GM21786 (cell line): ENCODE results near the gene FANCE.
"Not testable (repeated sequence)": the region's sequence is repeated elsewhere in the genome, so short reads cannot be mapped to it uniquely, and the experiment has no call there.

Experiments used
- ATAC-seq: cut with Tn5 transposase; IDR thresholded peaks from one replicate; pipeline ENCODE4 v1.9.1; 2021; ENCODE audit not compliant: unreplicated experiment

The FANCE gene

GRCh38 chr6:35429463-35429862 is 22.7 kb upstream of the FANCE start:
- ATAC-seq, result no peak

DNA sequence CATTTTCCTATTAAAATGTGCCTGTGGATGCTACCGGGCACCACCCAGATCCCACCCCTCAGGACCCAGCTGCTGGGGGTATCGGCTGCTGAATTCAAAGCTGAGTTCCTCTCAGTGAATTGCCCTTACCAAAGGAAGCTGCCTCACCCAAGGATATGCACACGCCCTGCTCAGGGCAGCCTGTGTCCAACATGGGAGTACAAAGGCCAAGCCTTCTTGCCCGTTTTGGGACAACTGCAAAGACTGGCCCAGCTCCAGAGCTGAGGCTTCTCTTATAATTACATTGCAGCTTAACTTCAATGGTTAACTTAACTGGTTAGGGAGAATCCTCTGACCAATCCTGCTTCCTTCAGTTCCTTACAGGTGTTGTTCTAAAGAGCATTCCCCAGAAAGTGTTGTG is 19.8 kb upstream of the FANCE start:
- no peak for ATAC-seq

DNA sequence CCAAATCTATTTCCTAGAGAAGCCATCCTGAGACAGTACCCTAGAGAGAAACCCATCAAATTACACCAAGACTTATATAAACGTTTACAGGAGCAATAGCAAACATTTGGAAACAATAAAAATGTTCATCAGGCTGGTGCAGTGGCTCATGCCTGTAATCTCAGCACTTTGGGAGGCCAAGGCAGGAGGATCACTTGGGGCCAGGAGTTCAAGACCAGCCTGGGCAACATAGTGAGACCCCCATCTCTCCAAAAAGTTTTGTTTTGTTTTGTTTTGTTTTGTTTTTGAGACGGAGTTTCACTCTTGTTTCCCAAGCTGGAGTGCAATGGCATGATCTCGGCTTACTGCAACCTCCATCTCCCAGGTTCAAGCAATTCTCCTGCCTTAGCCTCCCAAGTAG is 19.4 kb upstream of the FANCE start:
- not testable (repeated sequence) for ATAC-seq

GRCh38 chr6:35435074-35435837 is 16.9 kb upstream of the FANCE start:
- no peak for ATAC-seq

DNA sequence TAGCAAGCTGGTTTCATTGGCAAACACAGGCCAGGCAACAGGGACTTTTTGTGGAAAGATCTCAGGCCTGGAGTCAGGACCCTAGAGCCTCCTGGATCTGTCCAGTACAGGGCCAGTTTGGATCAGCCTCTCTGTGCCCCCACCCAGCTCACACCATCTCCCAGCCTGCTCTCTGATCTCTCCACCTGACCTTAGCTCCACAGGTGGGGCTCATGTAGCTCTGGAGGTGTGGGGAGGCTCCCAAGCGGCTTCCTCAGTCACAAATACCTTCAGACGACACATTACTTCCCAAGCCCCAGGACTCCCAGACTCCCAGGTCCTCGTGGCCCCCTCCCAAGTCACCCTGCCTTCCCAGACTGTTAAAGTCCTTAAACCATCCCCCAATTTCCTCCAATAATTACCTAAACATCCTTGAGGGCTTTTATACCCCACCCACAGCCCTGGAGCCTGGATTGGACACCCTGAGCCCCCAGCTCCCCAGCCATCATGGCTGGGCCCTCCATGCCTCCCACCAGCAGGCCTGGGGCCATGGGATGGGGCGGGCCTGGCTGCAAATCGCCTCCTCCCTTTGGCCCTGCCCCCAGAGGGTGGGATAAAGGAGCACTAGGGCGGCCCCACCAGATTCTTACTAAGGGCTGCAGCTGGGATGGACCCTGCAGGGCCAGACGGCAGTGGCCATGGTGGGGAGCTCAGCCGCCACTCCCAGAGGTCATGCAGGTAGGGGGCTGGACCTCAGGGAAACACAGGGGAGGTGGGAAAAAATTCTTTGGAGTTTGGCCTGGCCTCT is 15.9 kb upstream of the FANCE start:
- no peak for ATAC-seq

GRCh38 chr6:35438378-35439065 is 13.6 kb upstream of the FANCE start:
- ATAC-seq, result not testable (repeated sequence)

- ATAC-seq, result no peak
These were observed 12.8 kb upstream of the FANCE start for GRCh38 chr6:35439308-35439707.

DNA sequence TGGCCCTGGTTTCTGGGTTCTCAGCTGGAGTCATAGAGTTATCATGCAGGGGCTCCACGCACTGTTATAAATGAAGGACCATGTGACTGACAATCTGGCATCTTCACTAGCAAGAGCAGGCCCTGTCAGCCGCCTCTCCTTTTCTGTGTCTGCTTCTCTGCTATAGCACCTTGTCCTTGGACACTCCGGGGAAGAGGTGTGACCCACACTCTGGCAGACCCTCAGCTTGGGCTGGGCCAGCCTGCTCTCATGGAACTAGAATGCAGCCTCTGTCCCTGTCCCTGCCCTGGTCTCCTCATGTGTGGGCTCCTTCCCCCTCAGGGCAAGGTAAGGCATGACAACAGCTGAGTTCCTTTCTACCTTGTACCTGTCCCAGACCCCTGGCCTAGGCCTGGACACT is 10.9 kb upstream of the FANCE start:
- no peak for ATAC-seq

DNA sequence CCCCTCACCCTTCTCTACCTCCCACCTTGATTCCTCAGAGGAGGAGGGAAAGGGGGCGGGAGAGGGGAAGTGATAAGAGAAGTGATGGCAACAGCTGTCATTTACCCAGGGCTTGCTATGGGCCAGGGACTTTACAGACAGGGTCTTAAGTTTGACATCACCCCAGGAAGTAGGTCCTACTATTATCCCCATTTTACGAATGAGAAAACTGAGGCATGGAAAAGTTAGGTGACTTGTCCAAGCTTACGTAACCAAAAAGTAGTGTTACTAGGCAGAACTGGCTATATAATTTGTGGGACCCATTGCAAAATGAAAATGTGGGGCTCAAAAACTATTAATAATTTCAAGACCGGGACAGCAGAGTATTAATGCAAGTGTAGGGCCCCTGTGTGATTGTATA is 10.5 kb upstream of the FANCE start:
- no peak for ATAC-seq

DNA sequence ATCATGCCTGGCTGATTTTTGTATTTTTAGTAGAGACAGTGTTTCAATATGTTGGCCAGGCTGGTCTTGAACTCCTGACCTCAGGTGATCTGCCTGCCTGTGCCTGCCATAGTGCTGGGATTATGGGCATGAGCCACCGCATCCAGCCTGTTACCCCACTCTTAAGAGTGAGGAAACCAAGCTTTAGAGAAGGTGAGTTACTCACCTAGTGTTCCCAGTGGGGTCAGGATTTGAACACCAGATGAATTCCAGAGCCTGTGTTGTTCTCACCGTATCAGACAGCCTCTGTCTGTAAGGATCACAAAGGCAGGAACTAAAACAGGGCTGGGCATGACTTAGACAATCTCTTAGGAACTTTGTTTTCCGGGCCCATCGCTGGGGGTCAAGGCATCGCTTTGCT is 9.4 kb upstream of the FANCE start:
- no peak for ATAC-seq

GRCh38 chr6:35443341-35444030 is 8.7 kb upstream of the FANCE start:
- ATAC-seq, result no peak

DNA sequence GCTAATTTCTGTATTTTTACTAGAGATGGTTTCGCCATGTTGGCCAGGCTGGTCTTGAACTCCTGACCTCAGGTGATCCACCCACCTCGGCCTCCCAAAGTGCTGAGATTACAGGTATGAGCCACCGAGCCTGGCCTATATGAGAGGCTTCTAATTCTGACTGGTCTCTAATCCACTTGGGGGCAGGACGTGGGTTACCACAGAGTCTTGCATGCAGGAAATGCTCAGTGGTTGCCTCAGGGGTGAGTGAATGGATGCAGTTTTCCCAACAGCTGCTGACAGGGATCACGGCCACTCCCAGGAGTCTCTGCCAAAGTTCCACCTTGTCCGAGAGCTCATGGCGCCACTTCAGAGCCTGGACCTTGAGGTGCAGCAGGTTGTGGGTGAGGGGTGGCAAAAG is 6.4 kb upstream of the FANCE start:
- no peak for ATAC-seq

- ATAC-seq, result no peak
These were observed 3.9 kb upstream of the FANCE start for GRCh38 chr6:35448191-35448590.

GRCh38 chr6:35449287-35449881 is 2.8 kb upstream of the FANCE start:
- no peak for ATAC-seq

DNA sequence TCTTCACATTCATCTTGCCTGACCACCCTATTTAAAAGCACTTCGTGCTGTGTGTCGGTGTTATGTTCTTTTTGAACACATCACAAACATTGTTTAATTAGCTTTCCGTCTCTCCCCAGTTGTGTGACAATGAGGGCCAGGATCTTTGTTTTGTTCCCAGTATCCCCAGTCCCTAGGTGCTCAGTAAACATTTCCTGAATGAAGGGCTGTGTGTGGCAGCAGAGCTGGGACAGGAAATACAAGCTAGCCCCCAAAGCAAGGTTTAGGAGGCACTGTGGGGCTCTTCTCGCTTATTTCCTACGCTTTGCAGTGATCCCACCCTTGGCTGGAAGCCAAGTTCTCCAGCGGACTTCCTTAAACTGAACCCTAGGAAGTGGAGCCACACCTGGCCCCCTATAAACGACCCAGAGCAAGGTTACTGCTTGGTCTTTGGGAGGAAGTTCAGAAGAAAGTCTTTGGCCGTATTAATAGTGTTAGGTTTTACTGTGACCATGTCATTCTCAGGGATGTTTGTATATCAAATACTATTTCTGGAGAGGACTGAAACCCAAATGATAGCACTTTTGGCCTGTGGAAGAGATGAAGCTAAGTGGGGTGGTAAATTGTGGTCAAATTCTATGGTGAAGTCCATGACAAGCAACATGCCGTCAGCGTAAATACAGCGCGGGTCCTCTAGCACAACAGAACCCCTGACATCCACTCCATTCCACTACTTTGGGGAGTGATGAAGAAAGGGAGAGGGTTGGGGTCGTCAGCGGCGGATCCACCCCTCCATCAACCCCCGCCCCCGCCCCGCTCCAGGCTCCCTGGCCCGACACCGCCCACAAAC is 570 bp upstream of the FANCE start:
- no peak for ATAC-seq

- ATAC-seq, result no peak
These were observed 1.1 kb downstream of the FANCE start for GRCh38 chr6:35453236-35453635.

DNA sequence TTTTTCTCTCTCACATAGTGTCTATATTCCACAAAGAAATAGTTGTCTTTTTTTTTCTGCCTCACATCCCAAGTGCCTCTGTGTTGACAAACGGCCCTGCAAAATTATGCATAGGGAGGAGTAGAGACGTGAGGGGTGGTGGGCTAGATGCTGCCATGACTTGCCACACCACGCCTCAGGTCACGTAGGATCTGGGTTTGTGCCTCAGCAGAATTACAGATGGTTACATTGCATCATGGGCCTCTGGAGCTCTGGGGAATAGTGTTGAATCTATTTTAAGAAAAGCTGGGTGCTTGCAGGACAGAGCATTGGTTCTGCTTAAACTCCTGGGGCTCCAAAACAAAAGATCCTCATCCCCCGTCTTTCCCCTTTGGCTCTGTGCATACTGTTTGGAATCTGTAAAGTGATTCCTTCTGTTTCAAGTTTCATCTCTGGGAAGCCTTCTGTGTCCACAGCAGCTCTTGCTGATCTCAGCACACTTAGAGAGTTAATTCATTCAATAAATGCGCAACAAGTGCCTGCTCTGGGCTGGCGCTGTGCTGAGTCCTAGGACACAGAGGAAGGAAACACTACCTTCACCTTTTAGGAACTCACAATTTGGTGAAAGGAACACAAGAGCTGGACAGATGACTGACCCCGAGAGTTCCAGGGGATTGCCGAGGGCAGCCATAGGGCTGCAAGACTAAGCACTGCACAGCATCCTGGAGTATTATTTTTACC is 2.4 kb downstream of the FANCE start:
- ATAC-seq, result no peak

DNA sequence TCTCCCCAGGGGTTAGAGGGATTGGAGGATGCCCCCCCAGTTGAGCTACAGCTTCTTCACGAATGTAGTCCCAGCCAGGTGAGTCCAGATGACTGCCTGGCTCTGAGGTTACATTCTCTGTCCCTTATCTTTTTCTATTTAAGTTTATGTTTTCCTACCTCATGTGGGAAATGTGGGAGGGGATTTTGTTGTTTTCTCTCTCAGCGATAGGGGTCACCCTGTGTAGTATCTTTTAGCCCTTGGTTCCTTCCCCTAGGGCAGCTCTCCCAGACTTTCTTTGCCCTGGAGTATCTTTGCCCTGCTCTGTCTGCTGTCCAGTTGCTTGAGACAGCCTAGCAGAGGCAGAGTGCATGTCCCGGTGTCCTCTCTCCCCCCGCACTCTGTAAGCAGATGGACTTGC is 5.8 kb downstream of the FANCE start:
- ATAC-seq, result no peak

- ATAC-seq, result no peak
These were observed 9.1 kb downstream of the FANCE start for GRCh38 chr6:35461270-35461669.
